ENCODE results near the gene LRRC14B.
"Not testable (repeated sequence)": the region's sequence is repeated elsewhere in the genome, so short reads cannot be mapped to it uniquely, and the experiment has no call there.

DNA sequence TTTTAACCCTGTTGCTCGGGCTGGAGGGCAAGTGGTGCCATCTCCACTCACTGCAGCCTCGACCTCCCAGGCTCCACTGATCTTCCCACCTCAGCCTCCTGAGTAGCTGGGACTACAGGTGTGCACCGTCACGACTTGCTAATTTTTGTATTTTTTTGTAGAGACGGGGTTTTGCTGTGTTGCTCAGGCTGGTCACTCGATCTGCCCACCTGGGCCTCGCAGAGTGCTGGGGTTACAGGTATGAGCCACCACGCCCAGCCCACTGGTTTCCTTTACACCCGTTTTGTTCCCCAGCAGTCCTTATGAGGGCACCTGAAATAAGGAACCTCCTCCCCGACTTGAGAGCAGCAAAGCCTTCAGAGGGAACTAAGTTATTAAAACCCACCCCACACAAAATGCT is 24.8 kb downstream of the LRRC14B start:
- TF ChIP-seq ELF1, ZBTB21, ZNF335 (CRISPR knock-in tag; IDR thresholded peaks at IDR 0.05): not testable (repeated sequence)
- TF ChIP-seq, protein P1, sequence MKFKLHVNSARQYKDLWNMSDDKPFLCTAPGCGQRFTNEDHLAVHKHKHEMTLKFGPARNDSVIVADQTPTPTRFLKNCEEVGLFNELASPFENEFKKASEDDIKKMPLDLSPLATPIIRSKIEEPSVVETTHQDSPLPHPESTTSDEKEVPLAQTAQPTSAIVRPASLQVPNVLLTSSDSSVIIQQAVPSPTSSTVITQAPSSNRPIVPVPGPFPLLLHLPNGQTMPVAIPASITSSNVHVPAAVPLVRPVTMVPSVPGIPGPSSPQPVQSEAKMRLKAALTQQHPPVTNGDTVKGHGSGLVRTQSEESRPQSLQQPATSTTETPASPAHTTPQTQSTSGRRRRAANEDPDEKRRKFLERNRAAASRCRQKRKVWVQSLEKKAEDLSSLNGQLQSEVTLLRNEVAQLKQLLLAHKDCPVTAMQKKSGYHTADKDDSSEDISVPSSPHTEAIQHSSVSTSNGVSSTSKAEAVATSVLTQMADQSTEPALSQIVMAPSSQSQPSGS (CRISPR knock-in tag; IDR thresholded peaks at IDR 0.05): not testable (repeated sequence)
- TF ChIP-seq, protein P2, sequence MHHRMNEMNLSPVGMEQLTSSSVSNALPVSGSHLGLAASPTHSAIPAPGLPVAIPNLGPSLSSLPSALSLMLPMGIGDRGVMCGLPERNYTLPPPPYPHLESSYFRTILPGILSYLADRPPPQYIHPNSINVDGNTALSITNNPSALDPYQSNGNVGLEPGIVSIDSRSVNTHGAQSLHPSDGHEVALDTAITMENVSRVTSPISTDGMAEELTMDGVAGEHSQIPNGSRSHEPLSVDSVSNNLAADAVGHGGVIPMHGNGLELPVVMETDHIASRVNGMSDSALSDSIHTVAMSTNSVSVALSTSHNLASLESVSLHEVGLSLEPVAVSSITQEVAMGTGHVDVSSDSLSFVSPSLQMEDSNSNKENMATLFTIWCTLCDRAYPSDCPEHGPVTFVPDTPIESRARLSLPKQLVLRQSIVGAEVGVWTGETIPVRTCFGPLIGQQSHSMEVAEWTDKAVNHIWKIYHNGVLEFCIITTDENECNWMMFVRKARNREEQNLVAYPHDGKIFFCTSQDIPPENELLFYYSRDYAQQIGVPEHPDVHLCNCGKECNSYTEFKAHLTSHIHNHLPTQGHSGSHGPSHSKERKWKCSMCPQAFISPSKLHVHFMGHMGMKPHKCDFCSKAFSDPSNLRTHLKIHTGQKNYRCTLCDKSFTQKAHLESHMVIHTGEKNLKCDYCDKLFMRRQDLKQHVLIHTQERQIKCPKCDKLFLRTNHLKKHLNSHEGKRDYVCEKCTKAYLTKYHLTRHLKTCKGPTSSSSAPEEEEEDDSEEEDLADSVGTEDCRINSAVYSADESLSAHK (CRISPR knock-in tag; IDR thresholded peaks at IDR 0.05; ENCODE audit: borderline replicate concordance): not testable (repeated sequence)
